H1 (cell line): ENCODE data around the gene DNAJB11. TPM values are rescaled to one million over a fixed set of nuclear protein-coding genes. Genes with fewer than 3 reads are reported as not detected.
"Not testable (repeated sequence)": the region's sequence is repeated elsewhere in the genome, so short reads cannot be mapped to it uniquely, and the experiment has no call there.

Experiments
- CTCF ChIA-PET: fragments of 300-600 bp; sonication (Branson Sonifier 250); formaldehyde crosslinking; loops from one replicate; lab custom pipeline; 2021; ENCODE audit not compliant: partially characterized antibody; lab: Charles Lee
- POLR2A ChIA-PET: fragments of 300-600 bp; sonication (Branson Sonifier 250); formaldehyde crosslinking; loops from one replicate; lab custom pipeline; 2021; ENCODE audit warnings: inconsistent platforms; ENCODE audit not compliant: partially characterized antibody; lab: Charles Lee
- DNase-seq, 2 experiments: peaks; one replicate each; pipeline versions ENCODE4 v3.0.0 to v3.0.0-alpha.2; 2010 to 2022; ENCODE audit warnings: low spot score in 2 of 2, low read depth in 1 of 2, mixed read lengths in 1 of 2
- FAIRE-seq: peaks from 2 replicates; lab custom pipeline; 2011; peaks lifted over from hg19 to GRCh38; lab: Jason Lieb, UNC
- H2AFZ ChIP-seq: 2 replicates; pipeline ENCODE4 v1.8.1; 2012; ENCODE audit warnings: low read length, inconsistent platforms
- H2AK5ac ChIP-seq: 2 replicates; pipeline ENCODE4 v1.6.1; 2013; ENCODE audit warnings: low read depth, low read length
- H2BK120ac ChIP-seq: replicated peaks from 2 replicates; pipeline ENCODE3; 2013; ENCODE audit warnings: low read depth, low read length, inconsistent platforms
- H2BK12ac ChIP-seq: 2 replicates; pipeline ENCODE4 v1.6.1; 2013; ENCODE audit warnings: low read depth, low read length
- H2BK15ac ChIP-seq: 2 replicates; pipeline ENCODE4 v1.6.1; 2013; ENCODE audit warnings: low read length
- H2BK20ac ChIP-seq: 2 replicates; pipeline ENCODE4 v1.6.1; 2013; ENCODE audit warnings: low read length
- H2BK5ac ChIP-seq: 2 replicates; pipeline ENCODE4 v1.6.1; 2013; ENCODE audit warnings: low read depth, low read length
- H3K14ac ChIP-seq: 2 replicates; pipeline ENCODE4 v1.6.1; 2013; ENCODE audit warnings: inconsistent platforms; ENCODE audit not compliant: insufficient read length
- H3K18ac ChIP-seq: 2 replicates; pipeline ENCODE4 v1.6.1; 2013; ENCODE audit warnings: low read length; ENCODE audit errors: extremely low read depth
- H3K23ac ChIP-seq: 2 replicates; pipeline ENCODE4 v1.6.1; 2013; ENCODE audit warnings: inconsistent platforms; ENCODE audit not compliant: insufficient read length
- H3K23me2 ChIP-seq: 2 replicates; pipeline ENCODE4 v1.6.1; 2013; ENCODE audit warnings: low read depth, low read length
- H3K27ac ChIP-seq: 2 replicates; pipeline ENCODE4 v1.6.1; 2011; ENCODE audit warnings: low read depth, low read length, inconsistent platforms
- H3K27me3 ChIP-seq, 4 experiments: replicated peaks in 1 of 4; 1 replicate in 1 of 4; 2 replicates in 3 of 4; pipeline versions ENCODE4 v1.6.1 to v1.8.1; 2011 to 2013; ENCODE audit warnings: low read length in 3 of 4, mild to moderate bottlenecking in 3 of 4, inconsistent platforms in 2 of 4, mixed read lengths in 2 of 4, moderate library complexity in 1 of 4; ENCODE audit not compliant: control insufficient read depth in 3 of 4, insufficient read depth in 3 of 4; ENCODE audit errors: extremely low read depth in 1 of 4
- H3K36me3 ChIP-seq, 4 experiments: 2 replicates each; pipeline versions ENCODE4 v1.6.1 to v1.8.1; 2011 to 2013; ENCODE audit warnings: mild to moderate bottlenecking in 4 of 4, low read length in 3 of 4, moderate library complexity in 2 of 4, control low read depth in 1 of 4, inconsistent platforms in 1 of 4; ENCODE audit not compliant: insufficient read depth in 4 of 4, control insufficient read depth in 2 of 4
- H3K4ac ChIP-seq: replicated peaks from 2 replicates; pipeline ENCODE3; 2013; ENCODE audit warnings: low read length, low read depth, mixed read lengths, inconsistent platforms; ENCODE audit not compliant: insufficient read length
- H3K4me1 ChIP-seq, 4 experiments: replicated peaks in 1 of 4; 1 replicate in 1 of 4; 2 replicates in 3 of 4; pipeline versions ENCODE4 v1.6.1 to v1.8.1; 2011 to 2013; ENCODE audit warnings: low read length in 3 of 4, inconsistent platforms in 2 of 4, mixed read lengths in 1 of 4; ENCODE audit not compliant: insufficient read depth in 4 of 4, control insufficient read depth in 3 of 4
- H3K4me2 ChIP-seq, 2 experiments: 2 replicates each; pipeline versions ENCODE4 v1.6.1 to v1.8.1; 2011 to 2013; ENCODE audit warnings: low read depth in 2 of 2, low read length in 2 of 2, control low read depth in 1 of 2, inconsistent platforms in 1 of 2, mild to moderate bottlenecking in 1 of 2; ENCODE audit not compliant: insufficient read depth in 1 of 2
- H3K4me3 ChIP-seq, 4 experiments: fragments of 200-600, 300-600 bp in 1 of 4; sonication (generic), shearing (Covaris generic), sonication (Bioruptor Twin) in 1 of 4; 2 replicates each; pipeline versions ENCODE4 v1.5.1 to v1.8.1; 2011 to 2016; ENCODE audit warnings: low read length in 4 of 4, low read depth in 3 of 4, control low read depth in 2 of 4, inconsistent platforms in 2 of 4, mild to moderate bottlenecking in 2 of 4, mixed read lengths in 1 of 4, moderate library complexity in 1 of 4; ENCODE audit not compliant: insufficient read depth in 2 of 4; ENCODE audit errors: extremely low read depth in 1 of 4
- H3K56ac ChIP-seq: replicated peaks from 2 replicates; pipeline ENCODE3; 2013; ENCODE audit warnings: low read depth, mild to moderate bottlenecking, mixed read lengths, low read length, inconsistent platforms; ENCODE audit not compliant: insufficient read length
- H3K79me1 ChIP-seq: 2 replicates; pipeline ENCODE4 v1.6.1; 2013; ENCODE audit warnings: low read depth, low read length, control low read depth
- H3K79me2 ChIP-seq, 2 experiments: 2 replicates each; pipeline versions ENCODE4 v1.6.1 to v1.8.1; 2012 to 2013; ENCODE audit warnings: low read length in 2 of 2, mild to moderate bottlenecking in 2 of 2, inconsistent platforms in 1 of 2; ENCODE audit not compliant: insufficient read depth in 2 of 2, control insufficient read depth in 1 of 2
- H3K9ac ChIP-seq, 4 experiments: replicated peaks in 1 of 4; 1 replicate in 1 of 4; 2 replicates in 3 of 4; pipeline versions ENCODE4 v1.6.1 to v1.8.1; 2011 to 2013; ENCODE audit warnings: low read depth in 3 of 4, low read length in 3 of 4, control low read depth in 2 of 4, mild to moderate bottlenecking in 2 of 4, moderate library complexity in 2 of 4, inconsistent platforms in 1 of 4; ENCODE audit errors: extremely low read depth in 1 of 4
- H3K9me3 ChIP-seq, 2 experiments: 2 replicates each; pipeline versions ENCODE4 v1.6.1 to v1.8.1; 2012 to 2013; ENCODE audit warnings: mild to moderate bottlenecking in 2 of 2, moderate library complexity in 2 of 2, control low read depth in 1 of 2, inconsistent platforms in 1 of 2, low read depth in 1 of 2, low read length in 1 of 2, mixed read lengths in 1 of 2; ENCODE audit not compliant: insufficient read depth in 2 of 2
- H4K20me1 ChIP-seq, 2 experiments: replicated peaks in 1 of 2; 2 replicates each; pipeline versions ENCODE3 to v1.8.1; 2011 to 2013; ENCODE audit warnings: inconsistent platforms in 2 of 2, low read length in 2 of 2, mild to moderate bottlenecking in 1 of 2; ENCODE audit not compliant: insufficient read depth in 2 of 2, control insufficient read depth in 1 of 2
- H4K5ac ChIP-seq: 2 replicates; pipeline ENCODE4 v1.6.1; 2013; ENCODE audit warnings: low read length, low read depth, mixed read lengths, inconsistent platforms; ENCODE audit not compliant: insufficient read length
- H4K8ac ChIP-seq: 2 replicates; pipeline ENCODE4 v1.8.0; 2013; ENCODE audit warnings: mild to moderate bottlenecking, moderate library complexity, low read length, inconsistent platforms; ENCODE audit not compliant: insufficient read depth; ENCODE audit errors: extremely low read depth
- H4K91ac ChIP-seq: replicated peaks from 2 replicates; pipeline ENCODE3; 2013; ENCODE audit warnings: low read length, mixed read lengths, inconsistent platforms; ENCODE audit not compliant: insufficient read length
- FOSL1 ChIP-seq: IDR thresholded peaks from 2 replicates; pipeline ENCODE4 v1.6.1; 2011; ENCODE audit warnings: mild to moderate bottlenecking, low read depth, low read length, moderate library complexity; ENCODE audit not compliant: insufficient read depth
- WGBS, 2 experiments: shearing (Covaris generic) in 1 of 2; methylation state at CpG; one replicate each; pipeline versions ENCODE4 v1.1.6 to v1.1.7; 2013 to 2015; ENCODE audit warnings: low lambda C conversion rate in 2 of 2, mixed read lengths in 2 of 2, inconsistent platforms in 1 of 2, low coverage in 1 of 2, missing lambda C conversion rate in 1 of 2; ENCODE audit not compliant: insufficient replicate concordance in 2 of 2, insufficient coverage in 1 of 2, insufficient read length in 1 of 2; ENCODE audit errors: extremely low coverage in 1 of 2, missing lambda C conversion rate in 1 of 2; 5-methylcytosine and 5-hydroxymethylcytosine counted together
- polyA plus RNA-seq, 7 experiments: library from polyadenylated mRNA; depleted of rRNA in 3 of 7; stranded (reverse) in 5 of 7; unstranded in 2 of 7; fragments of >200 nt in 5 of 7; fragments of 200-250 nt in 2 of 7; gene quantifications; 1 replicate in 5 of 7; 2 replicates in 1 of 7; 4 replicates in 1 of 7; pipeline versions ENCODE4 v1.2.1 to v1.2.3, GENCODE V29; 2011 to 2013; ENCODE audit warnings: missing spikeins in 2 of 7, mixed read lengths in 2 of 7
- total RNA-seq: library from RNA; stranded (reverse); fragmentation: NEBNext Ultra II Directional; extraction: Animal tissue kit (Norgen Biotek cat#: 25700); gene quantifications from 2 replicates; pipeline ENCODE4 v1.2.1, GENCODE V29; 2021

DNAJB11 gene
- total and polyA plus RNA-seq, 2 of the 8 experiments (the other 6 are each of a cell fraction or from before 2014, with no cell fraction given), result 14.6 to 63.9 TPM

DNA sequence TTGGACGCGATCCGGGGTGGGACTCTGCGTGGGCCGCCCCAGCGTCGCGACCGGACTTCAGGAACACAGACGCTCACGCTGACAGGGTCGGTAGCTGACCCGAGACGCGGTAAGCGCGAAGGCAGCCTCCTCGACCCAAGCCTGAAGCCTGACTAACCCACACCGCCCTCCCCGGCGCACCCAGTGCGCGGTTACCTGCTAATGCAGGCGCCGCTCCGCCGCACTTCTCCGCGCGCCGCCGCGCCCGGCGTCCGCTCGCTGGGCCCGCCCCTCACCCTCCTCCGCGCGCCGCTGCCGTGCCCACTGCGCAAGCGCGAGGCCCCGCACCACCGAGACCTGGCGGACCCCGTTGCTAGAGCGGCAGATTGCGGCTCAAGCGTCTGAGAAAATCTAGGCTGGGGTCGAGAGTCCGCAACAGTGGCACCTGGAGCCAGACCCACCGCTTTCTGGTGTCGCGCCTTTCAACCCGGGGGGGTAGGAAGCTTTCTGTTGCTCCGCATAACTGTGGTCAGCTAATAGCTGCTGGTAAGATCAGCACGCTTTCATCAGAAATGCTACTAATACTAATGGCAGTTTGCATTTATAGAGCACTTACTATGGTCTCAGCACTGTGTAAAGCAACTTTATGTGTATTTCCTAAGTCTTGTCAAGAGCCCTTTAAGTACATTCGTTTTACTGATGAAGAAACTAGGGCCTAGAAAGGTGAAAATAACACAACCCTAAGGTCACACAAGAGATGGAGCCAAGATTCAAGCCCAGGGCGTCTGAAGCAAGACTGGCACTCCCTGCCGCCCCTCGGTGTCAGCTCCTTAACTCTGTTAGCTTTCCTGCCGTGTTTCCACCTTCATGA is 3.2 kb upstream of the DNAJB11 start, which contains the start of gene TBCCD1 (continued):
- 0 out of 2 replicates have a peak, but pooled peaks have one; percentile 32 for TF ChIP-seq FOSL1

DNA sequence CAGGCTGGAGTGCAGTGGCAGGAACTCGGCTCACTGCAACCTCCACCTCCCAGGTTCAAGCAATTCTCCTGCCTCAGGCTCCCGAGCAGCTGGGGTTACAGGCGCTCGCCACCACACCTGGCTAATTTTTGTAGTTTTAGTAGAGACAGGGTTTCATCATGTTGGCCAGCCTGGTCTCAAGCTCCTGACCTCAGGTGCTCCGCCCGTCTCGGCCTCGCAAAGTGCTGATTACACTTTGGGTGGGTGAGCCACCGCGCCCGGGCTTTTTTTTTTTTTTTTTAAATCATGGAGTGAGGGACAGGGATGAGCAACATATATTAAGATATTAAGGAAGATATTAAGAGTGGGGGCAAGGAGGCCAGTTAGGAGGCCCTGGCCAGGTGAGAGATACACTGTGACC is 1.2 kb upstream of the DNAJB11 start:
- H3K9me3 ChIP-seq, H2BK12ac ChIP-seq, H2AK5ac ChIP-seq, H2BK15ac ChIP-seq, H4K20me1 ChIP-seq, H2BK20ac ChIP-seq, H3K56ac ChIP-seq, DNase-seq, H4K8ac ChIP-seq, H3K27ac ChIP-seq, FAIRE-seq, H2AFZ ChIP-seq, H3K18ac ChIP-seq, H4K91ac ChIP-seq, H3K23ac ChIP-seq, H3K27me3 ChIP-seq, H3K14ac ChIP-seq, H3K4ac ChIP-seq, H2BK120ac ChIP-seq, H4K5ac ChIP-seq, H3K79me1 ChIP-seq, H2BK5ac ChIP-seq: not testable (repeated sequence)
- Histone ChIP-seq H3K9ac (peak overlapping the region in 2 of 4 experiments; percentile 77 to 95; a peak in 5 of 7 replicates), H3K23me2 (peaks cover 16% of the 10 kb centered on the region), H3K36me3 (peaks cover 5 to 17% (median 12%) of the 10 kb centered on the region in 4 experiments; a peak in 7 of 8 replicates), H3K4me3 (peak overlapping the region; percentile 82 to 87 (median 84); a peak in 7 of 8 replicates), H3K4me1 (peaks cover 0 to 11% (median 4%) of the 10 kb centered on the region in 4 experiments; a peak in 6 of 7 replicates), H3K4me2 (peak overlapping the region; percentile 91 to 99), H3K79me2 (peaks cover 0 to 21% of the 10 kb centered on the region in 2 experiments; a peak in 3 of 4 replicates)
- WGBS, 2 experiments, result 96% methylated on average over 6 of the region's 11 CpGs; no CpG with 5 or more reads in 1 of the 2 experiments
- POLR2A ChIA-PET, result interaction anchor here (0.6 to 9.0 kb wide), 10 partner anchors 18 to 696 kb away, joined by 3 to 96 read pairs (median 4); partner anchors contain the start of genes EIF4A2 and RFC4
- CTCF ChIA-PET, result interaction anchor here (1.0 to 1.7 kb wide), 2 partner anchors 10 to 252 kb away, joined by 3 to 4 read pairs; no protein-coding TSS in a partner anchor
